HG02884 (cell line): ENCODE results near the gene EFNA4.

ENCODE experiments used
- ATAC-seq: cut with Tn5 transposase; IDR thresholded peaks from one replicate; pipeline ENCODE4 v1.9.1; 2021; ENCODE audit warnings: mild to moderate bottlenecking, moderate library complexity; ENCODE audit not compliant: unreplicated experiment

Gene EFNA4

GRCh38 chr1:155051342-155051776 is 12.2 kb upstream of the EFNA4 start:
- ATAC-seq = no peak

- ATAC-seq = no peak
Measured at GRCh38 chr1:155051777-155052398, 11.7 kb upstream of the EFNA4 start.

- no peak for ATAC-seq
Measured at GRCh38 chr1:155052439-155053395, 10.8 kb upstream of the EFNA4 start.

DNA sequence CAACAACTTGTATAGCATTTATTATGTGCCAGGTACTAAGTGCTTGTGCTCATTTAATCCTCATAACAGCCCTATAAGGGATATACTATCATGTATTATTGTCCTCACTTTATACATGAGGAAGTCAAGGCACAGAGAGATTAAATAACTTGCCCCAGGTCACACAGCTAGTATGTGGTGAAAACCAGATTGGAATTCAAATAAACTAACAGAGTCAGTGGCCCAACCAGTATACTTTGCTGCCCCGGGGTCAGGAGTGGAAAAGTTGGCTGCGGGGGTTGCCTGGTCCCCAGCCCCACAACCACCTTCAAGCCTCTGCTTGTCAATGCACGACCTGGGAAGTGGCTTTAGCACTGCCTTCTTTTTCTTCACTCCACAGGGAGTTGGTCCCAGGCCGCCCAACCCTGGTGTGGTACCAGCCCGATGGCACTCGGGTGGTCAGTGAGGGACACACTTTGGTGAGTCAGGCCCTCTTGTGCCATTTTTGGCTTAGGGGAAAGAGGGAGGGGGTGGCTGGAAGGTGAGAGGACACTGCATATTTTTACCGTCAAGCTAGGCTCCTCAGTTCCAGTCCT is 9.9 kb upstream of the EFNA4 start:
- ATAC-seq = no peak

DNA sequence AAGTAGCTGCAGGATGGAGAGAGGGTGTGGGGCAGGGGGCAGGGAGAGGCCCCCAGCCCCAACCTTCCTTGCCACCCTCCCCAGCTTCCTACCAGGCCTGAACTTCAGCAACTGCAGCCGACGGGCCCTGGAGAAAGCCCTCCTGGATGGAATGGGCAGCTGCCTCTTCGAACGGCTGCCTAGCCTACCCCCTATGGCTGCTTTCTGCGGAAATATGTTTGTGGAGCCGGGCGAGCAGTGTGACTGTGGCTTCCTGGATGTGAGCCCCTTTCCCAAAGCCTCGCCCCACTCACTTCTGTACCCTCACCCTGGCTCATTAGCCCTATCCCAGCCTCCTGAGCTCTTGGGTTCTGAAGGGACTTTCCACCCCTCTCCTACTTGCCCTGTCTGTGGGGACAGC is 6.4 kb upstream of the EFNA4 start:
- ATAC-seq = no peak

GRCh38 chr1:155057788-155058211 is 5.7 kb upstream of the EFNA4 start:
- ATAC-seq = no peak

DNA sequence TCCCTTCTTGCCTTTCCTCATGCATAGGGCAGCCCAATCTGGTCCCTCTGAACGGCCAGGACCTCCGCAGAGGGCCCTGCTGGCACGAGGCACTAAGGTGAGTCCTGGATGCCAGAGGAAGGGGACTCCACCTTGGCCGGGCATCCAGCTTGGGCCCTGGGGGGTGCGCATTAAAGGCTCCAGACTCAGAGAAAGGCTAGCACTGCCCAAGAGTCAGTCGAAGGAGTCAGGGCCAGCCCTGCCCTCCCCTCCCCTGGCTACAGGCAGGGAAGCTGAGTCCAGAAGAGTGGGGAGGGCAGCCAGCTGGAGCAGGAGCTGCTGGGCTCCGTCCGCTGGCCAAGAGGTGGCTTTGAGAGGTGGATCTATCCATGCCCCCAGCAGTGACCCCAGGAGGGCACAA is 2.8 kb upstream of the EFNA4 start:
- no peak for ATAC-seq

- no peak for ATAC-seq
Measured at GRCh38 chr1:155061381-155062150, 2.0 kb upstream of the EFNA4 start.

DNA sequence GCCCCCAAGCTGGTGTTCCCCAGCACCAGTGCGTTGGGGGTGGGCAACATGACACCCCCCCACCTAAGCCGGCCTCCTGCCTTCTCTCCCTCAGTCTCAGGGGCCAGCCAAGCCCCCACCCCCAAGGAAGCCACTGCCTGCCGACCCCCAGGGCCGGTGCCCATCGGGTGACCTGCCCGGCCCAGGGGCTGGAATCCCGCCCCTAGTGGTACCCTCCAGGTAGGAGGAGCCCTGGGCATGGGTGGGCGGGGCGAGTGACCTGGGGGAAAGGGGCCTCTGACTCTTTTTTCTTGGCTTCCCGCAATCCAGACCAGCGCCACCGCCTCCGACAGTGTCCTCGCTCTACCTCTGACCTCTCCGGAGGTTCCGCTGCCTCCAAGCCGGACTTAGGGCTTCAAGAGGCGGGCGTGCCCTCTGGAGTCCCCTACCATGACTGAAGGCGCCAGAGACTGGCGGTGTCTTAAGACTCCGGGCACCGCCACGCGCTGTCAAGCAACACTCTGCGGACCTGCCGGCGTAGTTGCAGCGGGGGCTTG is 1.3 kb upstream of the EFNA4 start:
- ATAC-seq = no peak

GRCh38 chr1:155062702-155063411 is 683 bp upstream of the EFNA4 start:
- no peak for ATAC-seq

- no peak for ATAC-seq
Measured at GRCh38 chr1:155064111-155064831, 731 bp downstream of the EFNA4 start.

- ATAC-seq = no peak
Measured at GRCh38 chr1:155064832-155065429, 1.4 kb downstream of the EFNA4 start.

DNA sequence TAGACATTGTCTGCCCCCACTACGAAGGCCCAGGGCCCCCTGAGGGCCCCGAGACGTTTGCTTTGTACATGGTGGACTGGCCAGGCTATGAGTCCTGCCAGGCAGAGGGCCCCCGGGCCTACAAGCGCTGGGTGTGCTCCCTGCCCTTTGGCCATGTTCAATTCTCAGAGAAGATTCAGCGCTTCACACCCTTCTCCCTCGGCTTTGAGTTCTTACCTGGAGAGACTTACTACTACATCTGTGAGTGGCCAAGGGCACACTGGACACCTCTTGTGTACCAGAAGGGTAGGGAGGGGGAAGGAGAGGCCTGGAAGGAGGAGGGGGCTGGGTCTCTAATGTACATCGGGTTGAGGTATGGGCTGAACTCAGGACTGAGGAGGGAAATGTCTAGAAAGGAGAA is 3.2 kb downstream of the EFNA4 start:
- no peak for ATAC-seq

- ATAC-seq = no peak
Measured at GRCh38 chr1:155068599-155068998, 5.1 kb downstream of the EFNA4 start.

- no peak for ATAC-seq
Measured at GRCh38 chr1:155069551-155070157, 6.1 kb downstream of the EFNA4 start.

DNA sequence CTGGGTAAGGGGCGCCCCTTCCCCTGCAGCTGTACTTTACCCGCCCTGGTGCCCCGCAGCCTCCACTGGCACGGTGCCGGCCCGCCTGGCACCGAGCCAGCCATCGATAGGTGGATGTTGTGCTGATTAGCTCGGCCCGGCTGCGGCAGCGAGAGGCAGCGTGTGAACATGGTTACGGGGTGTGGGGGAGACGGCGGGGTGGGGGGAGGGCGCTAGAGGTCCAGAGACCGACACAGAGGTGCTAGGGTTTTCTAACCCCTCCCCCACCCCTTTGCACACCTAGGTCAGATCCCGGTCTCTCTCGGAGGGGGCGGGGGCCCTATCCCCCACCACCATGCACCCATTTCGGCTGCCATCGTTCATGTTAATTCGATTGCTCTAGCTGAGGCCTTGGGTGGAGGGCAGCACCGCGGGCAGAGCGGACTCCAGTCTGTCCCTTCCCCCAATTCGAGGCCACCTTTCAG is 6.7 kb downstream of the EFNA4 start:
- no peak for ATAC-seq

- no peak for ATAC-seq
Measured at GRCh38 chr1:155070721-155071569, 7.4 kb downstream of the EFNA4 start.

- no peak for ATAC-seq
Measured at GRCh38 chr1:155071701-155072100, 8.2 kb downstream of the EFNA4 start.
